H7 (cell line): ENCODE results near the gene OTC. TPM values are rescaled to one million over a fixed set of nuclear protein-coding genes. Genes with fewer than 3 reads are reported as not detected.

Source experiments
- DNase-seq: peaks from one replicate; pipeline ENCODE4 v3.0.0; 2012
- H3K27me3 ChIP-seq: 2 replicates; pipeline ENCODE4 v1.6.0; 2011; ENCODE audit warnings: mild to moderate bottlenecking, low read length; ENCODE audit not compliant: control insufficient read depth, insufficient read depth
- H3K36me3 ChIP-seq: replicated peaks from 2 replicates; pipeline ENCODE4 v1.5.1; 2011; ENCODE audit warnings: low read length; ENCODE audit not compliant: control insufficient read depth, insufficient read depth
- H3K4me3 ChIP-seq: 2 replicates; pipeline ENCODE4 v1.5.1; 2011; ENCODE audit warnings: low read depth, mild to moderate bottlenecking, control low read depth, low read length, moderate library complexity; ENCODE audit not compliant: insufficient read depth
- total RNA-seq: library from RNA; depleted of rRNA; stranded (reverse); fragments of >200 nt; shearing (Covaris generic); gene quantifications from 2 replicates; pipeline ENCODE4 v1.2.3, GENCODE V29; 2014

The OTC gene
- total RNA-seq, 1 experiment from 2014 or later = not detected

- Histone ChIP-seq H3K27me3 (no peaks in the 10 kb centered on the region), H3K36me3 (no peaks in the 10 kb centered on the region), H3K4me3 (no peak overlapping the region)
- no peak for DNase-seq
Observed at GRCh38 chrX:38336538-38337240, 15.7 kb upstream of the OTC start.

DNA sequence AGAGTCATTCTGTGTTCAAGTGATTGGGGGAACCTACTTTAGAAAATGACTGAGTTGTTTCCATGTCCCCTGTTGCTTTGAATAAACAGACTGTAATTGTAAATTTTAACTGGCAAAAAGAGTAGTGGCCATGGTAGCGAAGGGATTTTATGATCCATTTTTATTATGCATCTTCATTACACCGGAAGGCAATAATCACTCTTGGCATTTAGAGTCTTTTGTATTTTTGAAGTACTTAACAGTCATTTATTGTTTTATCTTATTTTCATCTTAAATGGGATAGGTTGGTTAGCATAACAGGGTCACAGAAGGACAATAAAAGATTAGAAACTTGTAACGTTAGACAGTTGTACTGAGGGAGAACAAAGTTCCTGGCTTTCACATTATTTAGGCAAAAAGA, 11.0 kb upstream of the OTC start:
- H3K36me3 ChIP-seq = no peaks in the 10 kb centered on the region

DNA sequence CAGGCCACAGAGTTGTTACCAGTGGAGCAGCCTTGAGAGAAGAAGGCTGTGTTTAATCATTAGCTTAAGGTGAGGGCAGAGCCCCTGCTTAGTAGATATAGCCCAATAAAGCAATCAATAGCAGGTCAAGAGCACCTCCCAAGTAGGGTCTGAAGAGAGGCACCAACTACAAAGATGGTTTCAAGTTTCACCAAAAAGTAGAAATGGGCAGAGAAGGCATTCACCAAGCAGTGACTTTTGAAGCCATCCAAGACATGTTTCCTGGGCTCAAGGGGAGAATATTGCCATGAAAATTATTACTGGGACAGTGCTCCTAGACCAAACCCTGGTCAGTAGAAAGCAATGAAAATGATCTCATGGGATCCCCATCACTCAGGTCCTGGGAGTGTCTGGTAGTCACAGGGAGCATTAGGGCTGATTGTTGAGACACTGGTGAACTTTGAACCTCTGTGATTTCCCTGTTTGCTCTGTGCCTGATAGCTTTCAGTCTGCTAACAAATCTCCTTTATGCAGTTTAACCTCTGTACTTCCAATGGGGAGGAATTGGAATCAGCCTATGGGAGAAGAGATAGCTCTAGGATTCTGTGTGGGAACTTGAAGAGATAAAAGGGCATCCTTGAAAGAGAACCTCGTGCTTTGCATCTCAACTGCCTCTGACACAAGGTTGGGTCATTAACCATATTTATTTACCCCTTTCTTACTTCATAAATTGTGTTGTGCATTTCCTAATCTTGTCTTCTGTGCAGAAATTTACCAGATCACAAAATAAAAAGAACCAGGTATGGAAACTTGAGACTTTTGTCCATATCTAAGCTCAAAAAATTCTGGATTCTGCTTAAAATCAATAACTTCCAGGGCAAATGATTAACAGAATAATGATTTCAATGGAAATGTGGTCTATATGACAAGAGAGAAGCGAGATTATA, 9.3 kb upstream of the OTC start:
- no peaks in the 10 kb centered on the region for H3K27me3 ChIP-seq
- no peak overlapping the region for H3K4me3 ChIP-seq
- no peaks in the 10 kb centered on the region for H3K36me3 ChIP-seq

More for the DNA sequence above, 11.0 kb upstream of the OTC start:
- H3K27me3 ChIP-seq = no peaks in the 10 kb centered on the region
- H3K4me3 ChIP-seq = no peak overlapping the region
- no peak for DNase-seq

GRCh38 chrX:38346150-38346549, 6.3 kb upstream of the OTC start:
- no peaks in the 10 kb centered on the region for H3K27me3 ChIP-seq
- DNase-seq = no peak
- no peak overlapping the region for H3K4me3 ChIP-seq
- H3K36me3 ChIP-seq = no peaks in the 10 kb centered on the region

More for the DNA sequence above, 9.3 kb upstream of the OTC start:
- DNase-seq = no peak

DNA sequence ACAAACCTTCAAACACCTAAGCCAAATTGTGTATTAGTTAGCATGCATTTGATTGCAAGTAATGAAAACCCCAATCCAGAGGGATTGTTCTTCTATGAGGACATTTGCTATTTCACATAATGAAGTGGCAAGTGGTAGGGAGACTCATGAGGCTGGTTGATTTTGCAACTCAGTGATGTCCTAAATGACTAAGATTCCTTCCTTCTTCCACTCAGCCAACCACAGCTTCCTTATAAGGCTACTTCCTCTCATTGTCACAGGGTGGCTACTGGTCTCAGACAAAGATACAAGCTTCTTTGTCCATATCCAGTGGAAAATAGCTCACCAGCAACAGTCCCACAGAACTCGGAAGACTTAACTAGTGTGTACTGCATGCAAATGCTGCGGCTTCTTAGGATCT, 5.3 kb upstream of the OTC start:
- H3K36me3 ChIP-seq = no peaks in the 10 kb centered on the region
- DNase-seq = peak; percentile 11

GRCh38 chrX:38351346-38351745, 1.1 kb upstream of the OTC start:
- no peaks in the 10 kb centered on the region for H3K36me3 ChIP-seq

More for the DNA sequence above, 5.3 kb upstream of the OTC start:
- Histone ChIP-seq H3K27me3 (no peaks in the 10 kb centered on the region), H3K4me3 (no peak overlapping the region)

GRCh38 chrX:38356401-38356800, 4.0 kb downstream of the OTC start:
- DNase-seq = no peak
- Histone ChIP-seq H3K27me3 (no peaks in the 10 kb centered on the region), H3K36me3 (no peaks in the 10 kb centered on the region), H3K4me3 (no peak overlapping the region)

More at GRCh38 chrX:38351346-38351745, 1.1 kb upstream of the OTC start:
- no peak overlapping the region for H3K4me3 ChIP-seq
- DNase-seq = no peak
- H3K27me3 ChIP-seq = no peaks in the 10 kb centered on the region

DNA sequence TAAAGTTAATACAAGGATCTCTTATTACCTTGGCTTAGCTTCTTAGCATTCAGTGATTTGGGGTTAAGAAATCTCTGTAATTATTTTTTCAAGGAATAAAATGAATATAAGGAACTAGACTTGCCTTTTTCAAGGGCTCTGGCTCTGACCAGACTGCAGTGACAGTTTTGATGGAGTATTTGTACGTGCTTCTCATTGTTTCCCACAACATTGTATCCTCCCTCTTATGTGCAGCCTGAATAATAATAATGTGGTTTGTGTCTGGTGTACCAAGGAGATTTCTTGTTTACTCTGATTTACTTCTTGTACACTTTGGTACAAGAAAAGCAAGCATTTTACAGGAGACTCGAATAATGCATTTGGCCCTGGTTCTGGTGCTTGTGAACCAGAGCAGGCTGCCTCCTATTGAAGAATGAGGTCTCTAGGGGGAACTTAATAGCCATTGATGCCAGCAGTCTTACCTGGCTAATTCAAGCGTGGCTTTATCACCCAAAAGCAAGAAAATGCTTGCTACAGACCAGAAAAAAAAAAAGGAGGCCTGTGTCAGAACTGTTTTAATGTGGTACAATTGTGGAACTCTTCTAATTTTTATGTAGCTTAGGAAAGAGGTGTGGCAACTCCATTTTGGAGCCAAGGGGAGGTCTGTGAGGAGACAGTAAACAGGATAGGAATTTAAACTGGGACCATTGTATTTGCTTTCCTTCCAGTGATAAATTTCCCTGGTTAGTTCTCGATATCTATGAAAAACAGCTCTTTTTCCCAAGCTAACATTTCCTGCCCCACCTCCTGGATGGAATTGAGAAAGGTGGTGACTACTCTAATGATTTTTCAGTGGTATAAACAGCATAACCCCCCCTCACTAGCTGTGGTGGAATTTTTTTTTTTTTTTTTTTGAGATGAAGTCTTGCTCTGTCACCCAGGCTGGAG, 5.6 kb downstream of the OTC start:
- Histone ChIP-seq H3K27me3 (no peaks in the 10 kb centered on the region), H3K4me3 (no peak overlapping the region), H3K36me3 (no peaks in the 10 kb centered on the region)
- no peak for DNase-seq

DNA sequence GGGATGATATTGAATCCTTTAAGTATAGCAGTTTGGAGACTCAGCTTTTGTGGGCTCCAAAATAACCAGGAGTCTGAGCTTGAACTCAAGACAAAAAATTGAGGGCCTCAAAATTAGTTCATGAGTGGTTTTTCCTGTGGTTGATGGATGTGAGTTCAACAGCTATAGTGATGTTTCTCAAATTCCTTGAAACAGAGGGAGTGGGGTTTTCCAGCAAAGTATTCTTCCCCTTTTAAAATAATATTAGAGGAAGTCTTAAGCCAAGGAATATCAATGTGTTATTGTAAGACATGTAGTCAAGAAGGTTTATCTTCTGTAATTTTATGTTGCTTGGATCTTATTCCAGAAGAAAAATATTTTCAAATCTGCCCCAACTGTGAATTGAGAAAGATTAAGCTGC, 10.6 kb downstream of the OTC start:
- Histone ChIP-seq H3K27me3 (no peaks in the 10 kb centered on the region), H3K36me3 (no peaks in the 10 kb centered on the region), H3K4me3 (no peak overlapping the region)
- no peak for DNase-seq

GRCh38 chrX:38365954-38366353, 13.6 kb downstream of the OTC start:
- no peak for DNase-seq
- no peaks in the 10 kb centered on the region for H3K36me3 ChIP-seq
- no peaks in the 10 kb centered on the region for H3K27me3 ChIP-seq
- no peak overlapping the region for H3K4me3 ChIP-seq

DNA sequence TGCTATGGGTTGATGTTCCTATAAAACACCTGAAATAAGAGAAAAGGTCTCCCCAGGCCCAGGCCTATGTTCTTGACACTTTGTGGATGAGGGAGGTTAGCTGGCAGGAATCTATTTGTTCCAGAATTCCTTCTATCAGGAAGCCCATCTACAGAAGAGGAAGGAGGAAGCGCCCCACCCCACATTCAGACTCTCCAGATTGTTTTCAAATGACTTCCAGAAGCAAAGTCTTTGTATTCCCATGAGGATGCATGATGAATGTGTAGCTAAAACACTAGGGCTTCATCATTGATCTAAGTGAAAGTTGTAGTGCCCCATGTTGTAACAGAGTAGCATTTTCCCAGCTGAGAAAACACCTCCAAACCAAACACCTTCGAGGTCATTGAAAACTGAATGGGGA, 16.4 kb downstream of the OTC start:
- no peak overlapping the region for H3K4me3 ChIP-seq
- no peaks in the 10 kb centered on the region for H3K36me3 ChIP-seq
- no peak for DNase-seq
- H3K27me3 ChIP-seq = no peaks in the 10 kb centered on the region

DNA sequence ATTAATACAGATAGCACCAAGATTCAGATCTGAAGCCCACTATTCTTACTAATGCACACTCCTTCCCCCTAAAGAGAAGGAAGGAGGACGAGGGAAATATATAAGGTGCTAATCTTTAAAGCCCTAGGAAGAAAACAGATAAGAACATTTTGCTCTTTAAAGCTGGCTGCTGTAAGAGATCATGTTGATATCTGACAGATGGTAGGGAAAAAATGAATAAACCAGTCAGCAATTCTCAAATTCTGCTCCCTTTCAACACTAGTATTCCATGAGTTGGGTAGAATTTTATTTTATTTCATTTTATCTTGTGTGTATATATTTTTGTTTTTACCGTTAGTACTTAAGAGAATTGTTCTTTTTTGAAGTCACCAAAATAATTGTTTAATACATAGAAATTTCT, 19.2 kb downstream of the OTC start:
- H3K4me3 ChIP-seq = no peak overlapping the region
- DNase-seq = no peak
- H3K27me3 ChIP-seq = no peaks in the 10 kb centered on the region
- no peaks in the 10 kb centered on the region for H3K36me3 ChIP-seq

DNA sequence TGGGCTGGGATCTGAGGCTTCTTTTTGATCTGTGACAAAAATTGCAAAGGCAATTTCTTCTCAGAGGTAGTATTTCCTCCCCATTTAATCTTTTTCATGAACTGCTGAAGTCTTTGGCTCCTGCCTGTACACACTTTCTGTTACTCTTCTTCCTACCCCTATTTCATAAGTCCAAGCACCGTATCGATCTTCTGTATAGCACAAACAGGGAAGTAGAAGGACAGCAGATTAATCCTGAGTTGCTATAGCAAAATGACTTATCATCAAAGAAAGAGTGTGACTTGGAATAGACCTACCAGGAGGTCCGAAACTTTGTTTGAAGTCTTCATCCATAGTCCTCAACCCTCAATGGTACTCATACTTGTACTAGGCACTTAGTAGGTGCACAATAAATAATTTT, 22.0 kb downstream of the OTC start:
- DNase-seq = no peak
- H3K27me3 ChIP-seq = no peaks in the 10 kb centered on the region
- H3K4me3 ChIP-seq = no peak overlapping the region
- H3K36me3 ChIP-seq = no peaks in the 10 kb centered on the region

GRCh38 chrX:38375891-38376290, 23.5 kb downstream of the OTC start:
- Histone ChIP-seq H3K4me3 (no peak overlapping the region), H3K36me3 (no peaks in the 10 kb centered on the region)
- DNase-seq = peak; percentile 44

More at GRCh38 chrX:38375891-38376290, 23.5 kb downstream of the OTC start:
- no peaks in the 10 kb centered on the region for H3K27me3 ChIP-seq
